Fibroblast of mammary gland (primary cell): ENCODE data around the gene RIN2.
A peak's percentile ranks its signal among the peaks of the same experiment; 100 is the strongest.
"Not testable (repeated sequence)": the region's sequence is repeated elsewhere in the genome, so short reads cannot be mapped to it uniquely, and the experiment has no call there.

ENCODE experiments used
- DNase-seq: peaks from one replicate; pipeline ENCODE4 v3.0.0-alpha.2; 2010; ENCODE audit warnings: low read depth
- H3K4me3 ChIP-seq: 2 replicates; pipeline ENCODE4 v1.5.1; 2011; ENCODE audit warnings: low read depth, mild to moderate bottlenecking, low read length, moderate library complexity; ENCODE audit not compliant: control insufficient read depth
- CTCF ChIP-seq: conservative IDR thresholded peaks from 2 replicates; pipeline ENCODE4 v1.5.1; 2011; ENCODE audit warnings: low read depth, low read length, inconsistent platforms; ENCODE audit not compliant: control insufficient read depth, insufficient read depth

Gene RIN2

GRCh38 chr20:19749618-19750071, 8.4 kb upstream of the RIN2 start:
- DNase-seq, result no peak
- no peak for TF ChIP-seq CTCF
- H3K4me3 ChIP-seq, result no peak overlapping the region

GRCh38 chr20:19750101-19750606, 7.9 kb upstream of the RIN2 start:
- no peak overlapping the region for H3K4me3 ChIP-seq
- TF ChIP-seq CTCF, result no peak
- no peak for DNase-seq

GRCh38 chr20:19750907-19751636, 7.0 kb upstream of the RIN2 start:
- no peak for DNase-seq
- H3K4me3 ChIP-seq, result no peak overlapping the region
- no peak for TF ChIP-seq CTCF

GRCh38 chr20:19754201-19754600, 3.9 kb upstream of the RIN2 start:
- DNase-seq, result not testable (repeated sequence)

GRCh38 chr20:19756761-19757486, 1.1 kb upstream of the RIN2 start:
- DNase-seq, result no peak
- no peak for TF ChIP-seq CTCF
- peak overlapping the region; percentile 75 for H3K4me3 ChIP-seq

More at GRCh38 chr20:19754201-19754600, 3.9 kb upstream of the RIN2 start:
- H3K4me3 ChIP-seq, result not testable (repeated sequence)

GRCh38 chr20:19757487-19758132, 448 bp upstream of the RIN2 start:
- no peak for TF ChIP-seq CTCF
- H3K4me3 ChIP-seq, result peak overlapping the region; percentile 75
- peak; percentile 71 for DNase-seq
